Heart right ventricle (tissue), 16 donors: ENCODE results near the gene TSHR. TPM values are rescaled to one million over a fixed set of nuclear protein-coding genes. Genes with fewer than 3 reads are reported as not detected.

Experiments
- ATAC-seq, 8 donors: fragments of 200-7000 bp; cut with Tn5 transposase; one replicate each; pipeline ENCODE4 v1.9.1; 2020; ENCODE audit warnings: mild to moderate bottlenecking in 8 of 8, moderate library complexity in 8 of 8, moderate number of reproducible peaks in 1 of 8
- DNase-seq, 2 donors: peaks; one replicate each; pipeline ENCODE4 v3.0.0-alpha.2; 2020
- H3K27ac ChIP-seq, 10 donors: fragments of 200-600 bp; sonication (generic) in 2 of 10; one replicate each; pipeline versions ENCODE4 v1.5.0 to v1.8.0; 2020 to 2022; ENCODE audit warnings: mild to moderate bottlenecking in 3 of 10
- H3K27me3 ChIP-seq, 7 donors: fragments of 200-600 bp; one replicate each; pipeline ENCODE4 v1.8.0; 2021 to 2022; ENCODE audit warnings: mild to moderate bottlenecking in 2 of 7
- H3K36me3 ChIP-seq, 9 donors: fragments of 200-600 bp; sonication (generic) in 1 of 9; one replicate each; pipeline versions ENCODE4 v1.5.0 to v1.8.0; 2020 to 2022; ENCODE audit warnings: mild to moderate bottlenecking in 2 of 9
- H3K4me1 ChIP-seq, 9 donors: fragments of 200-600 bp; sonication (generic) in 1 of 9; one replicate each; pipeline versions ENCODE4 v1.5.0 to v1.8.0; 2020 to 2022; ENCODE audit warnings: mild to moderate bottlenecking in 4 of 9
- H3K4me3 ChIP-seq, 10 donors: fragments of 200-600 bp; sonication (generic) in 2 of 10; one replicate each; pipeline versions ENCODE4 v1.5.0 to v1.8.0; 2020 to 2022; ENCODE audit warnings: mild to moderate bottlenecking in 7 of 10, moderate library complexity in 2 of 10
- H3K9me3 ChIP-seq, 11 donors: fragments of 200-600 bp in 10 of 11; sonication (generic) in 2 of 11; one replicate each; pipeline versions ENCODE4 v1.5.0 to v1.8.0; 2013 to 2022; ENCODE audit warnings: mild to moderate bottlenecking in 2 of 11, control low read depth in 1 of 11, moderate library complexity in 1 of 11
- CTCF ChIP-seq, 9 donors: fragments of 200-600 bp; sonication (generic) in 2 of 9; IDR thresholded peaks; one replicate each; pipeline versions ENCODE4 v1.5.0 to v1.8.0; 2021 to 2022; ENCODE audit warnings: antibody characterized with exemption in 9 of 9, mild to moderate bottlenecking in 5 of 9, moderate library complexity in 1 of 9
- WGBS, 2 donors: extraction: QIAGEN DNeasy Blood & Tissue Kit; methylation state at CpG; one replicate each; pipeline ENCODE4 v1.1.7; 2013; ENCODE audit warnings: inconsistent platforms in 1 of 2; 5-methylcytosine and 5-hydroxymethylcytosine counted together
- intact Hi-C, 10 donors: fragments of 100-400 bp; cut with DNase I; formaldehyde crosslinking; loops; one replicate each; pipeline versions ENCODE4 v1.11.1 to v1.14.2; 2022
- polyA plus RNA-seq, 2 donors: library from polyadenylated mRNA; stranded (reverse); fragments of 200-250 nt; gene quantifications; one replicate each; pipeline ENCODE4 v1.2.3, GENCODE V29; 2013
- total RNA-seq, 10 donors: library from RNA; stranded (reverse); fragmentation: NEBNext Ultra II Directional in 3 of 10; extraction: Animal tissue kit (Norgen Biotek cat#: 25700) in 3 of 10; gene quantifications; one replicate each; pipeline versions ENCODE4 v1.2.1 to v1.2.4, GENCODE V29; 2021 to 2023
- donor health status: Arrhythmogenic right ventricular cardiomyopathy.
- donor health status: ischemic (EF 13 %, LVEDD 7.1; RV severe dilation, severe dysfunction).
- donor health status: healthy with polysubstance abuse.
- donor health status: DM: no; HTN: yes; CAD: no.
- donor health status: DM: no; HTN: no; CAD: no.
- donor health status: ischemic (EF 25% LVEDD 6.9; RV normal size, moderate dysfunction).
- donor health status: ischemic (EF 25% LVEDD 5.7; RV mildly dilated, moderate dysfunction).
- donor health status: healthy.
- donor health status: DM: yes; HTN: yes; CAD: no.
- donor health status: Ischemic cardiomyopathy.
- donor health status: ischemic (EF 35%, LVEDD 5.7; RV mildly dilated, moderate dysfunction).
- donor health status: nonischemic (EF 11% LVEDD 7.7; RV severe dilation, severe dysfunction).
- donor health status: DM: yes; HTN: yes; CAD: no.
- donor health status: PGD.
- donor health status: ischemic (EF 29% LVEDD 5.4; RV normal size, mild dysfunction).
- donor health status: nonischemic (EF 23%, LVEDD 6.1; RV moderate dilation, normal function).

The TSHR gene
- total and polyA plus RNA-seq, 12 donors = 0.04 TPM; not detected in 11

DNA sequence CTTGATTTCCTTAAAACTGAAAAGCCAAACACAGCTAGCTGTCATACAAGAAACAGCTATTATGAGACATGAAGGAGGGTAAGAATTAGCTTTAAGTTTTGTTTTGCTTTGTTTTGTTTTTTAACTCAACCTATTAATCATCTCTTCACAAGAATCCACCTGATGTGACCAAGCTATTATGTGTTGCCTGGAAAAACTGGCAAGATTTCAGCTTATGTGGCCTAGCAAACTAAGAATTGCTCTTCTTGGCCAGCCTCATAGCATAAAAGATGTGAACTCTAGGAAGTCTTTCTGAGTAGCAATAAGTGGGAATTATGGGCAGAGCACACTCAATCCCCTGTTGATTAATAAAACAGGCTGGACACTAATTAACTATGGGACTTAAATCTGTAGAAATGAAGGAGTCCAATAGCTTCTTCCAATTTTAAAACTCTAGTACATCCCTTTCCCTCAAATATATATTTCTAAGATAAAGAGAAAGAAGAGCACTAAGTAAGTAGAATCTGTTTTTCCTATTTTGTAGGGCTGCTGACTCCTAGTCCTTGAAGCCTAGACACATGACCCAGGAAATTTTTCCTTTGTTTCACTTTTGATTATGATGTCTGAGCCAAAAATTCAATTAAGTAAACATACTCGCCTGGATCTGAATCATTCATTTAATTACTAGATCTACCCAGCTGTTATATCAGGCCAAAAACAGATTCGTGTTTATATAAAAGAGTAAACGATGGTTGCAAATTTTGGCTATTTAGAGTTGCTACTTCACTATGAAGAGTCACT lies 189.6 kb downstream of the TSHR start:
- WGBS, 2 donors = 54 to 72% methylated on average over 3 of the region's 3 CpGs
- H3K4me1 ChIP-seq = peaks cover 0 to 6% (median 0%) of the 10 kb centered on the region in 9 donors
- H3K27ac ChIP-seq = no peak overlapping the region
- no peak for DNase-seq
- H3K27me3 ChIP-seq = no peaks in the 10 kb centered on the region
- intact Hi-C loops = no loop called here
- H3K4me3 ChIP-seq = no peak overlapping the region
- ATAC-seq = no peak
- H3K9me3 ChIP-seq = no peaks in the 10 kb centered on the region
- TF ChIP-seq CTCF (IDR thresholded peaks at IDR 0.05) = no peak
- no peaks in the 10 kb centered on the region for H3K36me3 ChIP-seq

GRCh38 chr14:81147140-81147897 lies 191.9 kb downstream of the TSHR start:
- WGBS, 2 donors = 51 to 61% methylated on average over 2 of the region's 2 CpGs
- DNase-seq (no peak), ATAC-seq (no peak)
- no peaks in the 10 kb centered on the region for H3K9me3 ChIP-seq
- peaks cover 0 to 3% (median 0%) of the 10 kb centered on the region in 9 donors for H3K4me1 ChIP-seq
- H3K27me3 ChIP-seq = no peaks in the 10 kb centered on the region
- H3K4me3 ChIP-seq = no peak overlapping the region
- no peak overlapping the region for H3K27ac ChIP-seq
- intact Hi-C loops = no loop called here
- no peak for TF ChIP-seq CTCF (IDR thresholded peaks at IDR 0.05)
- H3K36me3 ChIP-seq = no peaks in the 10 kb centered on the region

- Histone ChIP-seq H3K36me3 (peaks cover 0 to 5% (median 0%) of the 10 kb centered on the region in 9 donors), H3K27ac (no peak overlapping the region), H3K27me3 (no peaks in the 10 kb centered on the region), H3K4me3 (no peak overlapping the region), H3K9me3 (no peaks in the 10 kb centered on the region), H3K4me1 (peaks cover 0 to 3% (median 0%) of the 10 kb centered on the region in 9 donors)
- ATAC-seq (no peak), DNase-seq (no peak)
- no peak for TF ChIP-seq CTCF (IDR thresholded peaks at IDR 0.05)
- WGBS, 2 donors = 51 to 59% methylated on average over 4 of the region's 4 CpGs
- intact Hi-C loops = no loop called here
Measured at GRCh38 chr14:81148635-81149034, 193.2 kb downstream of the TSHR start.

DNA sequence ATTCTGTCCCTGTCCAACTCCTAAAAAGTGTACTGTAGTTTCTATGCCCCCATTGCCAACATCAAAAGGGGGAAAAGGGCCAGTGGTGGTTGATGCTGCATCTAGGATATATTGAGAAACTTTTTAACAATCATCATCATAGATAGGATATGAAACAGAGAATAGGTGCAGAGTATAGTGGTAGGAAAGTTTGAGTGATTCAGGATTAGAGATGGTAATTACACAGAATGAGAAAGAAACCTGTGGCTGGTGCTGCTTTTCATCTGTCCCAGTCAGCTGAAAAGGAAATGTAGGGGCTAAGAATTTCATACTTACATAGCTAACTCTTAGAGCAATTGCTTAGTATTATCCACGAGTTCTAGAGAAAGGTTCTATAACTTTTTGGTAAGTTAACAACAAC lies 197.8 kb downstream of the TSHR start:
- no peak for TF ChIP-seq CTCF (IDR thresholded peaks at IDR 0.05)
- Histone ChIP-seq H3K27ac (no peak overlapping the region), H3K27me3 (no peaks in the 10 kb centered on the region), H3K36me3 (peaks cover 0 to 7% (median 0%) of the 10 kb centered on the region in 9 donors), H3K4me1 (no peaks in the 10 kb centered on the region), H3K9me3 (no peaks in the 10 kb centered on the region), H3K4me3 (no peak overlapping the region)
- WGBS, 2 donors = 77 to 90% methylated on average over 1 of the region's 1 CpG
- no peak for DNase-seq
- ATAC-seq = no peak
- intact Hi-C loops = no loop called here
